Measurements from ENCODE around the gene DMAP1. TPM values are rescaled to one million over a fixed set of nuclear protein-coding genes. Genes with fewer than 3 reads are reported as not detected.

Gene DMAP1
- total RNA-seq, 1 experiment from 2014 or later: 40.9 TPM

DNA sequence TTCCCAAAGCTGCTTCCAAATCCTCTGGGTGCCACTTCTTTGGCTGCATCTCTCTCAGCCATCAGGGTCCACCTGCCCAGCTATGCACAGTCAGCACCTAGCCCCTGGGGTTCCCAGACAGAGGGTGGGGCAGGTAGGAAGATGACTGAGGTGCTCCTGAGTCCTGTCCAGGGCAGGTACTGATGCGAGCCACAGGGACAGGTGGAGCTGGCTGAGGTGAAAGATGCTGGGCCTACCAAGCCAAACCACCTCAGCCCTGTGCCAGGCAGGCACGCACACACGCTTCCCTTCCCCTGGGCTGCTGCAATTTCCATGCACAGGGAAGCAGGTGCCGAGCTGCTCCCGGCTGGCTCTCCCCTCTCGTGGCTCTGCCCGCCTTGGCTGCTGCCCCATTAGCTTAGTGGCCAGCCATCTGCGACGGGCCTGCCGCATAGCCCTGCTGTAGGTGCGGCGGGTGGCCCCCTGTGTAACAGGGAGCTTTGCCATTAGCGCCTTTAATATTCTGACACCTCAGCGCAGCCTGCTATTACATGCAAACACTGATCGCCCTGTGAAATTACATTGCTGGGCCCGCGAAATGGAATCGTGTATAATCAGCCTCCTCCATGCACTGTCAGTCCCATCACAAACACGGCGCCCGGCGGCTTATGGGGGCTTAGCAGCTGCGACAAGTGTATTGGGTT is 38.9 kb downstream of the DMAP1 start:
- TF ChIP-seq, protein P1, sequence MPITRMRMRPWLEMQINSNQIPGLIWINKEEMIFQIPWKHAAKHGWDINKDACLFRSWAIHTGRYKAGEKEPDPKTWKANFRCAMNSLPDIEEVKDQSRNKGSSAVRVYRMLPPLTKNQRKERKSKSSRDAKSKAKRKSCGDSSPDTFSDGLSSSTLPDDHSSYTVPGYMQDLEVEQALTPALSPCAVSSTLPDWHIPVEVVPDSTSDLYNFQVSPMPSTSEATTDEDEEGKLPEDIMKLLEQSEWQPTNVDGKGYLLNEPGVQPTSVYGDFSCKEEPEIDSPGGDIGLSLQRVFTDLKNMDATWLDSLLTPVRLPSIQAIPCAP (CRISPR knock-in tag; IDR thresholded peaks at IDR 0.05): no peak
- TF ChIP-seq ZNF138 (CRISPR knock-in tag; conservative IDR thresholded peaks at IDR 0.05) (no peak), ATF1 (CRISPR knock-in tag; IDR thresholded peaks at IDR 0.05) (no peak), MYBL2 (CRISPR knock-in tag; IDR thresholded peaks at IDR 0.05) (no peak), MXD4 (CRISPR knock-in tag; IDR thresholded peaks at IDR 0.05; ENCODE audit: borderline replicate concordance) (no peak), E2F4 (CRISPR knock-in tag; IDR thresholded peaks at IDR 0.05; ENCODE audit: borderline replicate concordance, low read depth) (no peak), NFE2L1 (CRISPR knock-in tag; IDR thresholded peaks at IDR 0.05) (no peak), CBFB (CRISPR knock-in tag; IDR thresholded peaks at IDR 0.05; ENCODE audit: low read depth) (no peak), NR2C2 (CRISPR knock-in tag; IDR thresholded peaks at IDR 0.05) (no peak), FOXP1 (CRISPR knock-in tag; IDR thresholded peaks at IDR 0.05; ENCODE audit: borderline replicate concordance) (no peak), CREB1 (CRISPR knock-in tag; IDR thresholded peaks at IDR 0.05) (no peak), MAX (CRISPR knock-in tag; IDR thresholded peaks at IDR 0.05) (no peak), PRRX2 (CRISPR knock-in tag; IDR thresholded peaks at IDR 0.05) (no peak), TEAD1 (CRISPR knock-in tag; IDR thresholded peaks at IDR 0.05) (no peak), RORB (CRISPR knock-in tag; IDR thresholded peaks at IDR 0.05) (no peak), ETV6 (CRISPR knock-in tag; IDR thresholded peaks at IDR 0.05) (no peak)
- TF ChIP-seq, protein P2, sequence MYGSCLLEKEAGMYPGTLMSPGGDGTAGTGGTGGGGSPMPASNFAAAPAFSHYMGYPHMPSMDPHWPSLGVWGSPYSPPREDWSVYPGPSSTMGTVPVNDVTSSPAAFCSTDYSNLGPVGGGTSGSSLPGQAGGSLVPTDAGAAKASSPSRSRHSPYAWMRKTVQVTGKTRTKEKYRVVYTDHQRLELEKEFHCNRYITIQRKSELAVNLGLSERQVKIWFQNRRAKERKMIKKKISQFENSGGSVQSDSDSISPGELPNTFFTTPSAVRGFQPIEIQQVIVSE (CRISPR knock-in tag; IDR thresholded peaks at IDR 0.05; ENCODE audit: borderline replicate concordance): no peak
- TF ChIP-seq, protein P3, sequence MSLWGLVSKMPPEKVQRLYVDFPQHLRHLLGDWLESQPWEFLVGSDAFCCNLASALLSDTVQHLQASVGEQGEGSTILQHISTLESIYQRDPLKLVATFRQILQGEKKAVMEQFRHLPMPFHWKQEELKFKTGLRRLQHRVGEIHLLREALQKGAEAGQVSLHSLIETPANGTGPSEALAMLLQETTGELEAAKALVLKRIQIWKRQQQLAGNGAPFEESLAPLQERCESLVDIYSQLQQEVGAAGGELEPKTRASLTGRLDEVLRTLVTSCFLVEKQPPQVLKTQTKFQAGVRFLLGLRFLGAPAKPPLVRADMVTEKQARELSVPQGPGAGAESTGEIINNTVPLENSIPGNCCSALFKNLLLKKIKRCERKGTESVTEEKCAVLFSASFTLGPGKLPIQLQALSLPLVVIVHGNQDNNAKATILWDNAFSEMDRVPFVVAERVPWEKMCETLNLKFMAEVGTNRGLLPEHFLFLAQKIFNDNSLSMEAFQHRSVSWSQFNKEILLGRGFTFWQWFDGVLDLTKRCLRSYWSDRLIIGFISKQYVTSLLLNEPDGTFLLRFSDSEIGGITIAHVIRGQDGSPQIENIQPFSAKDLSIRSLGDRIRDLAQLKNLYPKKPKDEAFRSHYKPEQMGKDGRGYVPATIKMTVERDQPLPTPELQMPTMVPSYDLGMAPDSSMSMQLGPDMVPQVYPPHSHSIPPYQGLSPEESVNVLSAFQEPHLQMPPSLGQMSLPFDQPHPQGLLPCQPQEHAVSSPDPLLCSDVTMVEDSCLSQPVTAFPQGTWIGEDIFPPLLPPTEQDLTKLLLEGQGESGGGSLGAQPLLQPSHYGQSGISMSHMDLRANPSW (CRISPR knock-in tag; conservative IDR thresholded peaks at IDR 0.05; ENCODE audit: low read depth): no peak
- Mint-ChIP-seq H3K27ac (no peak overlapping the region), H3K36me3 (no peaks in the 10 kb centered on the region; the same call in 1 of the 2 replicates), H3K27me3 (ENCODE audit: low read depth) (no peaks in the 10 kb centered on the region), H3K4me1 (peaks cover 16% of the 10 kb centered on the region), H3K9me3 (no peaks in the 10 kb centered on the region), H3K4me3 (no peak overlapping the region)
- ChIA-PET CTCF (interaction anchor here (1.4 to 1.5 kb wide), 3 partner anchors 10 to 34 kb away, joined by 4 to 6 read pairs (median 5); no protein-coding TSS in a partner anchor), POLR2A (no interaction called here)
- no peak for ATAC-seq
- DNase-seq (ENCODE audit: low spot score): no peak

DNA sequence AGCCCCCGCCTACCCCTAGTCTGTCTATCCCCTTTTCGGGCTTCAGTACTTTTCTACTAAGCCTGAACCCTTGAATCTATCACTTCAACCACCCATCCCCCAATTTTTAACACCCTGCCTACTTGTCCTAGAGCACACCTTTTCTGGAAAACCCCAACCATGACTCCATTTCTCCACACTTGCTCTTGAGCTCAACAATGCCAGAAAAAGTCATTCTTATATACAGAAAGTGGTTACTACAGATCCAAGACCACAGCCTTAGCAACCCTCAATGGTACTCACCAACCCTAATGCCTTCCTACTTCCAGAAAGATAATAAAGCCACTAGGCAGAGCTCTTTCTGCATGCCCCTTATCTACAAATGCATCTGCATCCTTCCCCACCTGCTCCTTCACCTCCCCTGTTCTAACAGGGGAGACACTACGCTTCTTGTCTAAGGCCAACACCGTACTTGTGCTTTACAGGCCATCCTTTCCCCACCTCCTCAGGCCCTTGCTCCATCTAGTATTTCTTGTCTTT is 41.2 kb downstream of the DMAP1 start:
- Mint-ChIP-seq H3K27ac (no peak overlapping the region), H3K9me3 (no peaks in the 10 kb centered on the region), H3K4me1 (peaks cover 19% of the 10 kb centered on the region), H3K36me3 (no peaks in the 10 kb centered on the region), H3K27me3 (ENCODE audit: low read depth) (no peaks in the 10 kb centered on the region), H3K4me3 (no peak overlapping the region)
- POLR2A ChIA-PET: no interaction called here
- CTCF ChIA-PET: interaction anchor here (1.7 to 1.9 kb wide), 2 partner anchors 16 to 40 kb away, joined by 6 to 7 read pairs; no protein-coding TSS in a partner anchor
- TF ChIP-seq, protein P4, sequence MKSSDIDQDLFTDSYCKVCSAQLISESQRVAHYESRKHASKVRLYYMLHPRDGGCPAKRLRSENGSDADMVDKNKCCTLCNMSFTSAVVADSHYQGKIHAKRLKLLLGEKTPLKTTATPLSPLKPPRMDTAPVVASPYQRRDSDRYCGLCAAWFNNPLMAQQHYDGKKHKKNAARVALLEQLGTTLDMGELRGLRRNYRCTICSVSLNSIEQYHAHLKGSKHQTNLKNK (CRISPR knock-in tag; IDR thresholded peaks at IDR 0.05): no peak
- TF ChIP-seq FOXJ3 (CRISPR knock-in tag; IDR thresholded peaks at IDR 0.05; ENCODE audit: borderline replicate concordance): no peak
- TF ChIP-seq NR1H2 (CRISPR knock-in tag; IDR thresholded peaks at IDR 0.05): no peak
- TF ChIP-seq ZNF423 (CRISPR knock-in tag; IDR thresholded peaks at IDR 0.05): no peak
- TF ChIP-seq ATF2 (CRISPR knock-in tag; IDR thresholded peaks at IDR 0.05; ENCODE audit: borderline replicate concordance, low read depth): no peak
- no peak for TF ChIP-seq ESRRA (CRISPR knock-in tag; IDR thresholded peaks at IDR 0.05; ENCODE audit: borderline replicate concordance)
- no peak for TF ChIP-seq MAX (CRISPR knock-in tag; IDR thresholded peaks at IDR 0.05)
- no peak for TF ChIP-seq NFATC4 (CRISPR knock-in tag; IDR thresholded peaks at IDR 0.05)
- TF ChIP-seq, protein P1 (CRISPR knock-in tag; IDR thresholded peaks at IDR 0.05): no peak
- TF ChIP-seq FOXP1 (CRISPR knock-in tag; IDR thresholded peaks at IDR 0.05; ENCODE audit: borderline replicate concordance): no peak
- DNase-seq (ENCODE audit: low spot score) (no peak), ATAC-seq (no peak)
